ENCODE measurements around the gene UNC93A.

The UNC93A gene

GRCh38 chr6:167293088-167293589 is 2.0 kb downstream of the UNC93A start:
- TF ChIP-seq CTCF (IDR thresholded peaks at IDR 0.05; ENCODE audit: low read length, missing control alignments), result no peak
- no peak overlapping the region for H3K4me3 ChIP-seq (replicated peaks; ENCODE audit: low read depth, low read length)
- no peak for DNase-seq (ENCODE audit: low read depth)

DNA sequence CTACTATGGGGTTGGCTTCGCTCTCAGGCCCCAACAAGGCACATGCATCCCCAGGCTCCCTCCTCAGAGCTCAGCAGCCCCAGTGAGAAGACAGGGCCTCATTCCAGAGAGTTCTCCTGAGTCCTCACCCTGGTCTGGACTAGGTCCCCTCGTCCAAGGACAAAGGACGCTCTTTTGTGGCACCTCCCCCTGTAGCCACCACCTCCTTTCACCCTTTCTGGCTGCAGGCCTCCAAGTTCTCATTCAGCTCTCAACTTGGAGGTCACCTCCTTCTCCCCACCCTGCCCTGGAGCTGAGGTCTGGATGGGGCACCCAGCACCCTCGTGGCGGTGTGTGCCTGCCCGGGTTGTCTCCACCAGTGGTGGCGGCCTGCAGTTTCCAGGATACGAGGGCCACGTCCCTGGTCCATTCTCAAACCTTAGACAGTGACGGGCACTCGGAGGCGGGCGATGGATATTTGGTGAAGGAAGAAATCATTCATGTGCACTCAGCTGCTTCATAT is 2.5 kb downstream of the UNC93A start:
- no peak for DNase-seq (ENCODE audit: low read depth)
- H3K4me3 ChIP-seq (replicated peaks; ENCODE audit: low read depth, low read length), result no peak overlapping the region
- no peak for TF ChIP-seq CTCF (IDR thresholded peaks at IDR 0.05; ENCODE audit: low read length, missing control alignments)

DNA sequence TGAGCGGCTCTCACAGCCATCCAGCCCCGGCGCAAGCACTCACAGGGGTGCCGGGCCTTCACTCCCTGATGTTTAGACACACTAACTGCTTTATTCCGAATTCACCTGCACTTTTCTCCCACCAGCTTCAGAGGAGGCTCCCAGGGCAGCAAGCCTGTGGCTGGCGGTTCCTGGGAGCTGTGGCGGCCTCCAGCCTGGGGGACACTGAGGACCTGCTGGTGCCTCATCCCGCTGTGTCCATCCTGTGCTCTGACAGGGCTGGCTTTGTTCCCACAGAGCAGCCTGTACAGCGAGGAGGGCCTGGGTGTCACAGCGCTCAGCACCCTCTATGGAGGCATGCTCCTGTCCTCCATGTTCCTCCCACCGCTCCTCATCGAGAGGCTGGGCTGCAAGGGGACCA is 3.1 kb downstream of the UNC93A start:
- no peak overlapping the region for H3K4me3 ChIP-seq (replicated peaks; ENCODE audit: low read depth, low read length)
- no peak for TF ChIP-seq CTCF (IDR thresholded peaks at IDR 0.05; ENCODE audit: low read length, missing control alignments)
- DNase-seq (ENCODE audit: low read depth), result no peak

- H3K4me3 ChIP-seq (replicated peaks; ENCODE audit: low read depth, low read length), result no peak overlapping the region
- DNase-seq (ENCODE audit: low read depth), result no peak
- no peak for TF ChIP-seq CTCF (IDR thresholded peaks at IDR 0.05; ENCODE audit: low read length, missing control alignments)
Measured at GRCh38 chr6:167294651-167295494, 3.8 kb downstream of the UNC93A start.

- H3K4me3 ChIP-seq (replicated peaks; ENCODE audit: low read depth, low read length), result no peak overlapping the region
- no peak for TF ChIP-seq CTCF (IDR thresholded peaks at IDR 0.05; ENCODE audit: low read length, missing control alignments)
- DNase-seq (ENCODE audit: low read depth), result no peak
Measured at GRCh38 chr6:167295495-167296292, 4.6 kb downstream of the UNC93A start.

DNA sequence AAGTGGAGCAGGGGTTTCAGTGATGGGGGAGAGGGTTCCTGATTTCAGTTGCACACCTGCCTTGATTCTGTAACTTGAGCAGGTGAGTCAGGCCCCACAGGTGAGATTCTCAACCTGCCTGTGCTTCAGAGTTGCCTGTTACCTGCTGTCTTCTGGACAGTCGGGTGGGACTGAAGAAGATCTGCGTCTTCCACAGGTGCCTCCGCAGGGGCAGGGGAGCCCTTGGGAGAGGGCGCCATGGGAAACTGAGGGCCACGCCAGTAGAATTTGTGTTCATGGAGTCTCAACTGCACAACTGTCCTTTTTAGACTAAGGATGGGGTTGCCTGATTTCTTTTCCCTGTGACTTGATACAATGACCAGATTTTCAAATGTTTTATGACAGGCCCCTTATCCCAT is 5.2 kb downstream of the UNC93A start:
- TF ChIP-seq CTCF (IDR thresholded peaks at IDR 0.05; ENCODE audit: low read length, missing control alignments), result no peak
- H3K4me3 ChIP-seq (replicated peaks; ENCODE audit: low read depth, low read length), result no peak overlapping the region
- DNase-seq (ENCODE audit: low read depth), result no peak
